ENCODE results near the gene CT45A7.
"Not testable (repeated sequence)": the region's sequence is repeated elsewhere in the genome, so short reads cannot be mapped to it uniquely, and the experiment has no call there.

DNA sequence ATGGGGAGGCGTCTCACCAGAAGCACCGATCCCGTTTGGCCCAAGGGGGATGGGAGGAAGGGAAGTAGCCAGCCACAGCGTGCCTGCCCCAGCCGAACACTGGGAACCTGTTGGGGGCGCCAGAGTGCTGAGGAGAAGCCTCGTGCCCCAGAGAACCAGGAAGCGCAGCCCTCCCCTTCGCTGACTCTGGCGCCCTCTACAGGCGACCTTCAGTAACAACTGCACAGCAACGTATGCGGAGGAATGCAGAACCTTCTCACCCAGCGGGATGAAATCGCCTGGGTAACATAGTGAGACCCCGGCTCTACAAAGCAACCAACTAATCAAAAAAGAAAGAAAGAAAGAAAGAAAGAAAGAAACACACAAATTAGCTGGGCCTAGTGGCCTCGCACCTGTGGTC is 34.6 kb upstream of the CT45A7 start, which contains the start of gene CT45A9:
- not testable (repeated sequence) for TF ChIP-seq SIX5 (IDR thresholded peaks at IDR 0.05; ENCODE audit: low read depth, low read length, severe bottlenecking); POLR2AphosphoS5 (IDR thresholded peaks at IDR 0.05; ENCODE audit: low read length); CTCF (IDR thresholded peaks at IDR 0.05 in 2 of 3, conservative IDR thresholded peaks at IDR 0.05 in 1 of 3; ENCODE audit: control insufficient read depth in 2 of 3, extremely low read depth in 1 of 3, insufficient read depth in 1 of 3, low read depth in 3 of 3, low read length in 3 of 3); RCOR1 (conservative IDR thresholded peaks at IDR 0.05; ENCODE audit: low read depth, low read length); JUNB (IDR thresholded peaks at IDR 0.05); MYC (IDR thresholded peaks at IDR 0.05; ENCODE audit: insufficient read depth, insufficient read length, insufficient replicate concordance, low read length, severe bottlenecking); POLR2A (IDR thresholded peaks at IDR 0.05; ENCODE audit: low read depth, low read length); CREB1 (IDR thresholded peaks at IDR 0.05; ENCODE audit: low read depth)
- TF ChIP-seq, protein P1, sequence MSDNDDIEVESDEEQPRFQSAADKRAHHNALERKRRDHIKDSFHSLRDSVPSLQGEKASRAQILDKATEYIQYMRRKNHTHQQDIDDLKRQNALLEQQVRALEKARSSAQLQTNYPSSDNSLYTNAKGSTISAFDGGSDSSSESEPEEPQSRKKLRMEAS (IDR thresholded peaks at IDR 0.05; ENCODE audit: low read depth, low read length), result not testable (repeated sequence)
